GM18508 (cell line): ENCODE data around the gene ARL3.

ENCODE experiments used
- ATAC-seq: cut with Tn5 transposase; IDR thresholded peaks from one replicate; pipeline ENCODE4 v1.9.1; 2021; ENCODE audit warnings: moderate number of reproducible peaks; ENCODE audit not compliant: insufficient read depth, unreplicated experiment

The ARL3 gene

DNA sequence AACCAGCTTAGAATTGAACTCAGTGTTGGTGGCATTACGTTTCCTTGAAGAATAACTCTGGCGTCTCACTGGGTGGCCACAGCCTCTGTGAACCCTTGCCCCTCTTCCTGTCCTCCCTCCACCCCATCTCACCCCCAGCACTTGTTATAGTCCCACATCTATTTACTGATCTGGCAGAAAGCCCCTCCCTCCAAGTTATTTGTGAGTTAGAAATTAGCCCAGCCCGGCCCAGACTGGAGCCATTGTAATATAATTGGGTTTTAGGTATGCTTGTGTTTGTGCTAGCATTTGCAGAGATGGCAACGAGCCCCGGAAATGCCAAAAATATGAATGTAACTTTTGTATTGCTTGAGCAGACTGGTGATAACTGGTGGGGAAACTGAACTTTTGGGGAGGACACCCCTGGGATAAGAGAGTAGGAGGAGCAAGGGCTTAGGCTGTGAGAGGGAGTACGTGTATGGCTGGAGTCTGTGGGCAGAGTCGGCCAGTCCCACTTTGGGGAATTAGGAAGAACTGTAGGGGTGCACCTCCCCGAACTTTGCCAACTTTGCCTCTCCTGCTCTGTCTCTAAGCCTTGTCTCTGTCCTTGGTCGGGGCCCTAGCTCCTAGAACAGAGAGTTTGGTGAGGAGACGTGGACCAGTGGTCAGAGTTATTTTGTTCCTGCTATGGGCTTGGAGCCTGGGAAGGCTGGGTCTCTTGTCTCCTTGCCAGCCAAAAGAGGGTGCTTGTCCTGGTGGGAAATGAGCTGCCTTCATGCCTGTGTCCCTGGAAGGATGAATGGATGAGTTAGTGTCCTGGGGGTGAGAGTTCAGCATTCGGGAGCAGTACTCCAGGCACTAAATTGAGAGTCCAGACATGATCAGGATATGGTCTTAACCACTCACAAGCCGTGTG is 89.2 kb downstream of the ARL3 start:
- ATAC-seq = no peak

DNA sequence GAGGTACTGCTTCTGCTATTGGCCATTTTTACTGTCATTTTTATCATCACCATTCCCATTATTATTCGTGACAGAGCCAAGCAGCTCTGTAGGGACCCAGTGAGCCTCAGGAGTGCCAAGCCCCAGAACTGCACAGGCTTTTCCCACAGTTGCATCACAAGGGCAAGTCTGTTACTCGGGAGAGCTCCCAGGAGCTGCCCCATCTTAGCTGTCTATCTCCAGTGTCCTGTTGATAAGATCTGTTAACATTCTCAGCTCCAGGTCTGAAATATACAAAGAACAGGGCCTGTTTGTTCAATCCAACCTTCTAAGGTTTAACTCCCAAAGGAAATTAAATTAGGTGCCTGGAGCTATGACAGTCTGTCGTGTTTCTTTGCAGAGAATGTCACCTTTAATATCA is 90.1 kb downstream of the ARL3 start:
- ATAC-seq = no peak
